ENCODE results near the gene GKAP1.
"Not testable (repeated sequence)": the region's sequence is repeated elsewhere in the genome, so short reads cannot be mapped to it uniquely, and the experiment has no call there.

DNA sequence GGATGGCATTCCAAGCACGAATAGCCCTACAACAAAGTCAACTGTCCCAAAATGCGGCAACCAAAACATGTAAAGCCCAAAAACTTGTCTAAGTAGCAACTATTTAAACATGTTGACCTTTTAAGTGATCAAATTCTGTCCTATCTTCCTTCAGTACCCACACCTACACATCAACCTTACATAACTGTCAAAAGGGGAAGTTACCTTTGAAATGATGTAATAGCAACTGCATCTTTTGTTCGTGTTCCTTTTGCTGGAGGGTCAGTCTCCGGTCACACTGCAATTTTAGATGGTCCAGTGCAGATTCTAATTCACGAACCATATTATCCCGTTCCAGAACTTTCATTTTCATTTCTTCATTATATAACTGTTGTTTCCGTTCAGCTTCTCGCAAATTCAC, 32.3 kb upstream of the GKAP1 start:
- TF ChIP-seq, protein P1, sequence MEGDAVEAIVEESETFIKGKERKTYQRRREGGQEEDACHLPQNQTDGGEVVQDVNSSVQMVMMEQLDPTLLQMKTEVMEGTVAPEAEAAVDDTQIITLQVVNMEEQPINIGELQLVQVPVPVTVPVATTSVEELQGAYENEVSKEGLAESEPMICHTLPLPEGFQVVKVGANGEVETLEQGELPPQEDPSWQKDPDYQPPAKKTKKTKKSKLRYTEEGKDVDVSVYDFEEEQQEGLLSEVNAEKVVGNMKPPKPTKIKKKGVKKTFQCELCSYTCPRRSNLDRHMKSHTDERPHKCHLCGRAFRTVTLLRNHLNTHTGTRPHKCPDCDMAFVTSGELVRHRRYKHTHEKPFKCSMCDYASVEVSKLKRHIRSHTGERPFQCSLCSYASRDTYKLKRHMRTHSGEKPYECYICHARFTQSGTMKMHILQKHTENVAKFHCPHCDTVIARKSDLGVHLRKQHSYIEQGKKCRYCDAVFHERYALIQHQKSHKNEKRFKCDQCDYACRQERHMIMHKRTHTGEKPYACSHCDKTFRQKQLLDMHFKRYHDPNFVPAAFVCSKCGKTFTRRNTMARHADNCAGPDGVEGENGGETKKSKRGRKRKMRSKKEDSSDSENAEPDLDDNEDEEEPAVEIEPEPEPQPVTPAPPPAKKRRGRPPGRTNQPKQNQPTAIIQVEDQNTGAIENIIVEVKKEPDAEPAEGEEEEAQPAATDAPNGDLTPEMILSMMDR (IDR thresholded peaks at IDR 0.05): not testable (repeated sequence)
- not testable (repeated sequence) for TF ChIP-seq EP300, POLR2A (IDR thresholded peaks at IDR 0.05)
